PC-3 (cell line): ENCODE results near the gene TRIOBP. TPM values are rescaled to one million over a fixed set of nuclear protein-coding genes. Genes with fewer than 3 reads are reported as not detected.
A peak's percentile ranks its signal among the peaks of the same experiment; 100 is the strongest.

Source experiments
- ATAC-seq: fragments of 200-7000 bp; cut with Tn5 transposase; 2 replicates; pipeline ENCODE4 v1.9.1; 2020; ENCODE audit warnings: mild to moderate bottlenecking, moderate library complexity
- BruUV-seq: library from RNA; stranded (reverse); fragments of 400-500 nt; replicated peaks from 2 replicates; lab custom pipeline; 2021; lab: Mats Ljungman, UMichigan
- CTCF ChIA-PET: fragments of 300-600 bp; sonication (Branson Sonifier 250); formaldehyde crosslinking; loops from one replicate; lab custom pipeline; 2022; ENCODE audit warnings: antibody characterized with exemption; lab: Charles Lee
- POLR2A ChIA-PET: fragments of 300-600 bp; sonication (Branson Sonifier 250); formaldehyde crosslinking; loops from one replicate; lab custom pipeline; 2022; ENCODE audit warnings: antibody characterized with exemption; ENCODE audit not compliant: unreplicated experiment; lab: Charles Lee
- DNase-seq: peaks from one replicate; pipeline ENCODE4 v3.0.0-alpha.2; 2015
- H2AFZ ChIP-seq: fragments of 300-600 bp; sonication (generic); 2 replicates; pipeline ENCODE4 v1.6.0; 2016; ENCODE audit warnings: antibody characterized with exemption, low read length
- H3F3A ChIP-seq: fragments of 300-600 bp; sonication (generic); one replicate; pipeline ENCODE4 v1.6.0; 2017; ENCODE audit warnings: antibody characterized with exemption, low read length, control low read depth, mild to moderate bottlenecking; ENCODE audit not compliant: unreplicated experiment
- H3K27ac ChIP-seq: fragments of 300-600 bp; sonication (generic); 2 replicates; pipeline ENCODE4 v1.5.1; 2016; ENCODE audit warnings: mild to moderate bottlenecking, low read length
- H3K27me3 ChIP-seq: fragments of 300-600 bp; sonication (generic); 2 replicates; pipeline ENCODE4 v1.6.1; 2016; ENCODE audit warnings: low read length, mixed read lengths
- H3K36me3 ChIP-seq: fragments of 300-600 bp; sonication (generic); 2 replicates; pipeline ENCODE4 v1.6.1; 2016; ENCODE audit warnings: low read depth, mixed run types, low read length, mixed read lengths
- H3K4me1 ChIP-seq: fragments of 300-600 bp; sonication (generic); 2 replicates; pipeline ENCODE4 v1.5.1; 2016; ENCODE audit warnings: low read length; ENCODE audit not compliant: insufficient read depth
- H3K4me2 ChIP-seq: fragments of 300-600 bp; sonication (generic); 2 replicates; pipeline ENCODE4 v1.6.0; 2016; ENCODE audit warnings: low read length
- H3K4me3 ChIP-seq: fragments of 300-600 bp; sonication (generic); 2 replicates; pipeline ENCODE4 v1.5.1; 2016; ENCODE audit warnings: mild to moderate bottlenecking, low read length, mixed read lengths
- H3K79me2 ChIP-seq: fragments of 300-600 bp; sonication (generic); 2 replicates; pipeline ENCODE4 v1.6.1; 2017; ENCODE audit warnings: low read length, mixed read lengths
- H3K9ac ChIP-seq: fragments of 300-600 bp; sonication (generic); 2 replicates; pipeline ENCODE4 v1.6.0; 2016; ENCODE audit warnings: mild to moderate bottlenecking, low read length
- H3K9me2 ChIP-seq: fragments of 300-600 bp; sonication (generic); replicated peaks from 2 replicates; pipeline ENCODE4 v1.6.1; 2016; ENCODE audit warnings: mixed run types, low read length, mixed read lengths
- H3K9me3 ChIP-seq: fragments of 300-600 bp; sonication (generic); 2 replicates; pipeline ENCODE4 v1.6.1; 2016; ENCODE audit warnings: low read length, mixed read lengths
- H4K20me1 ChIP-seq: fragments of 300-600 bp; sonication (generic); 2 replicates; pipeline ENCODE4 v1.6.1; 2016; ENCODE audit warnings: low read length, mixed read lengths
- CTCF ChIP-seq: fragments of 300-600 bp; sonication (generic); conservative IDR thresholded peaks from 2 replicates; pipeline ENCODE4 v1.5.1; 2017; ENCODE audit warnings: antibody characterized with exemption, low read depth, mild to moderate bottlenecking, low read length
- EZH2 ChIP-seq: fragments of 300-600 bp; sonication (generic); IDR thresholded peaks from one replicate; pipeline ENCODE4 v1.6.1; 2017; ENCODE audit warnings: antibody characterized with exemption, mild to moderate bottlenecking, low read length; ENCODE audit not compliant: unreplicated experiment
- EZH2phosphoT487 ChIP-seq: fragments of 300-600 bp; sonication (generic); IDR thresholded peaks from 2 replicates; pipeline ENCODE4 v1.6.1; 2018; ENCODE audit warnings: mild to moderate bottlenecking, antibody characterized with exemption, low read length, borderline replicate concordance
- intact Hi-C: fragments of 100-400 bp; cut with micrococcal nuclease; formaldehyde crosslinking; loops from 2 replicates; pipeline ENCODE4 v1.9.0; 2023
- total RNA-seq: library from RNA; depleted of rRNA; stranded (reverse); fragments of >200 nt; gene quantifications from 2 replicates; pipeline ENCODE4 v1.2.3, GENCODE V29; 2014

Gene TRIOBP
- total RNA-seq, 1 experiment from 2014 or later: 64.5 TPM

DNA sequence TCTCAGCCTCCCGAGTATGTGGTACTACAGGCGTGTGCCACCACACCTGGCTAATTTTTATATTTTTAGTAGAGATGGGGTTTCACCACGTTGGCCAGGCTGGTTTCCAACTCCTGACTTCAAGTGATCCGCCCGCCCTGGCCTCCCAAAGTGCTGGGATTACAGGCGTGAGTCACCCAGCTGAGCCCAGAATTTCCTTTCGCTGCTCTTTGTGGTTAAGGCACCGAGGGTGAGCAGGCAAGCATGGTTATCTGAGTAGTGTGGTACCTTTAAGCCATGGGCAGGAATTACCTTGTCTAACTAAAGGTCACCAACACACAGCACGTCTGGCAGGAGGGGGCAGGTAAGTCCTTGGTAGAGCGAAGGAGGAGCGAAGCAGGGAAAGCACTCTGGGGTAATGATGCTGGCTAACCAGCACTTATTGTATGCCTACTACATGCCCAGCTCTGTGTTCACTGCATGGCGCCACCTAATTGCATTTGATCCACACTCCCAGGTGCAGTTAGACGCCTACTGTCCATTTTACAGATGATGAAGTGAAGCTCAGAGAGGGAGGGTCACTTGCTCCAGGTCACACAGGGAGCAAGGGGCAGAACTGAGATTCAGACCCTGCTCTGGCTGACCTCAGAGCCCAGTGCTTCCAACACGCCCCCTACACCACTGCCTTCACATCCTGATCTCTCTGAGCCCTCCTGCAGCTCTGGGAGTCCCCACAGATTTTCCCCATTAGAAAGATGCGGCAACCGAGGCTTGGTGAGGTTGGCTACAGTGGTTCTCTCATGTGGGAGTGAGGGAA, 45.7 kb downstream of the TRIOBP start:
- Histone ChIP-seq H3K9ac (no peak overlapping the region), H3K27me3 (no peaks in the 10 kb centered on the region), H3K4me2 (peak overlapping the region; percentile 42), H3K4me1 (peaks cover 37% of the 10 kb centered on the region), H3K36me3 (no peaks in the 10 kb centered on the region), H3F3A (no peaks in the 10 kb centered on the region), H3K79me2 (peaks cover 30% of the 10 kb centered on the region), H2AFZ (no peak overlapping the region), H3K9me2 (no peaks in the 10 kb centered on the region), H3K9me3 (no peaks in the 10 kb centered on the region), H4K20me1 (no peaks in the 10 kb centered on the region), H3K27ac (peak overlapping the region; percentile 62), H3K4me3 (peak overlapping the region; percentile 6; the same call in 1 of the 2 replicates)
- intact Hi-C loops: loop anchor here (10.0 kb wide), 1 partner anchor 48 kb away; the partner anchor contains the start of gene TRIOBP
- peak; percentile 50 for ATAC-seq
- ChIA-PET CTCF (interaction anchor here (0.6 to 0.8 kb wide), 2 partner anchors 99 to 1411 kb away, joined by 3 read pairs; no protein-coding TSS in a partner anchor), POLR2A (no interaction called here)
- TF ChIP-seq EZH2phosphoT487: no peak
- no peak for TF ChIP-seq CTCF
- no peak for TF ChIP-seq EZH2
- DNase-seq: peak; percentile 92
- BruUV-seq: no TSS peak

- H3F3A ChIP-seq: no peaks in the 10 kb centered on the region
- H3K9ac ChIP-seq: peak overlapping the region; percentile 79; the same call in 1 of the 2 replicates
- H3K4me2 ChIP-seq: peak overlapping the region; percentile 93
- no peaks in the 10 kb centered on the region for H3K36me3 ChIP-seq
- peaks cover 50% of the 10 kb centered on the region for H3K79me2 ChIP-seq
- TF ChIP-seq EZH2 (no peak), CTCF (no peak), EZH2phosphoT487 (no peak)
- intact Hi-C loops: loop anchor here (10.0 kb wide), 1 partner anchor 50 kb away; the partner anchor contains the start of gene TRIOBP
- no peaks in the 10 kb centered on the region for H3K9me3 ChIP-seq
- ATAC-seq: no peak
- H3K4me3 ChIP-seq: peak overlapping the region; percentile 71
- ChIA-PET POLR2A (no interaction called here), CTCF (no interaction called here)
- H3K27ac ChIP-seq: peak overlapping the region; percentile 16; the same call in 1 of the 2 replicates
- H3K9me2 ChIP-seq: no peaks in the 10 kb centered on the region
- no peak overlapping the region for H2AFZ ChIP-seq
- no TSS peak for BruUV-seq
- no peak for DNase-seq
- H3K4me1 ChIP-seq: peaks cover 57% of the 10 kb centered on the region
- no peaks in the 10 kb centered on the region for H3K27me3 ChIP-seq
- no peaks in the 10 kb centered on the region for H4K20me1 ChIP-seq
Observed at GRCh38 chr22:37744589-37744988, 47.7 kb downstream of the TRIOBP start.
